MM.1S (cell line): ENCODE results near the gene SERHL2.
"Not testable (repeated sequence)": the region's sequence is repeated elsewhere in the genome, so short reads cannot be mapped to it uniquely, and the experiment has no call there.

Experiments used
- DNase-seq: peaks from one replicate; pipeline ENCODE4 v3.0.0-alpha.2; 2015
- H2AFZ ChIP-seq: fragments of 300-600 bp; sonication (generic); 2 replicates; pipeline ENCODE4 v1.6.0; 2016; ENCODE audit warnings: antibody characterized with exemption, low read length
- H3F3A ChIP-seq: fragments of 300-600 bp; sonication (generic); 2 replicates; pipeline ENCODE4 v1.6.1; 2016; ENCODE audit warnings: mild to moderate bottlenecking, antibody characterized with exemption, low read length, moderate library complexity, mixed read lengths; ENCODE audit not compliant: insufficient read depth
- H3K27ac ChIP-seq: fragments of 300-600 bp; sonication (generic); 2 replicates; pipeline ENCODE4 v1.5.1; 2016; ENCODE audit warnings: mild to moderate bottlenecking, low read length
- H3K27me3 ChIP-seq: fragments of 300-600 bp; sonication (generic); replicated peaks from 2 replicates; pipeline ENCODE4 v1.6.0; 2016; ENCODE audit warnings: low read length; ENCODE audit not compliant: insufficient read depth
- H3K36me3 ChIP-seq: fragments of 300-600 bp; sonication (generic); replicated peaks from 2 replicates; pipeline ENCODE4 v1.6.1; 2016; ENCODE audit warnings: mild to moderate bottlenecking, low read length, mixed read lengths; ENCODE audit not compliant: insufficient read depth
- H3K4me1 ChIP-seq: fragments of 300-600 bp; sonication (generic); 2 replicates; pipeline ENCODE4 v1.6.1; 2016; ENCODE audit warnings: low read length, mixed read lengths
- H3K4me2 ChIP-seq: fragments of 300-600 bp; sonication (generic); 2 replicates; pipeline ENCODE4 v1.6.0; 2016; ENCODE audit warnings: low read depth, low read length
- H3K4me3 ChIP-seq: fragments of 300-600 bp; sonication (generic); 2 replicates; pipeline ENCODE4 v1.5.1; 2016; ENCODE audit warnings: low read length, mixed read lengths
- H3K79me2 ChIP-seq: fragments of 300-600 bp; sonication (generic); 2 replicates; pipeline ENCODE4 v1.6.1; 2016; ENCODE audit warnings: mixed run types, low read length, mixed read lengths
- H3K9ac ChIP-seq: fragments of 300-600 bp; sonication (generic); 2 replicates; pipeline ENCODE4 v1.6.1; 2016; ENCODE audit warnings: low read length, mixed read lengths
- H3K9me2 ChIP-seq: fragments of 300-600 bp; sonication (generic); replicated peaks from 2 replicates; pipeline ENCODE4 v1.6.1; 2016; ENCODE audit warnings: mild to moderate bottlenecking, low read length, mixed read lengths; ENCODE audit not compliant: insufficient read depth
- H3K9me3 ChIP-seq: fragments of 300-600 bp; sonication (generic); replicated peaks from 2 replicates; pipeline ENCODE4 v1.6.1; 2016; ENCODE audit warnings: mild to moderate bottlenecking, low read length, mixed read lengths; ENCODE audit not compliant: insufficient read depth
- H4K20me1 ChIP-seq: fragments of 300-600 bp; sonication (generic); 2 replicates; pipeline ENCODE4 v1.6.1; 2016; ENCODE audit warnings: mild to moderate bottlenecking, low read length, moderate library complexity, mixed read lengths; ENCODE audit not compliant: insufficient read depth
- CTCF ChIP-seq: fragments of 300-600 bp; sonication (generic); IDR thresholded peaks from 2 replicates; pipeline ENCODE4 v1.5.1; 2016; ENCODE audit warnings: antibody characterized with exemption, low read length, mixed read lengths
- EZH2 ChIP-seq: fragments of 300-600 bp; sonication (generic); optimal IDR thresholded peaks from 2 replicates; pipeline ENCODE3; 2017; ENCODE audit warnings: low read depth, mild to moderate bottlenecking, antibody characterized with exemption, low read length, mixed read lengths
- EZH2phosphoT487 ChIP-seq: fragments of 300-600 bp; sonication (generic); IDR thresholded peaks from 2 replicates; pipeline ENCODE4 v1.6.1; 2018; ENCODE audit warnings: antibody characterized with exemption, low read length

Gene SERHL2

DNA sequence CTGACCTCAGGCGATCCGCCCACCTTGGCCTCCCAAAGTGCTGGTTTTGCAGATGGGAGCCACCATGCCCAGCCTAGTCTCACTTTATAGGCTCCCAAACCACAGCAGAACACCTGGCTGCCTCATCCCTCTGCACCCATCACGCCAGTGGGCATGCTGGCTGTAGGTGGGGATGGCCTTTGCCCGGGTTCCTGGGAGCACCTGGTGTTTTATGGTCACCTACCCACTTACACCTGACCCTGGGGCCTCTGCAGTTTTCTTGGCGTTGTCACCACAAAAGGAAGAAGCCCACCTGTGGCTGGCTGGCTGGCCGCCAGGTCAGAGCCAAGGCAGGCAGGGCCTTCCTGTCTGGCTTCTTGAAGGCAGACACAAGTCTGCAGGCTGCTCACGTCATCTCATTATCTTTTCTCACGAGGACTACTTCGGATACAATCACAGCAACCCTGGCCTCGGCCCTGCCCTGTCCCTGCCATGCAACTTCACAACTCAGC is 42.3 kb upstream of the SERHL2 start:
- Histone ChIP-seq H3K36me3 (no peaks in the 10 kb centered on the region), H3K4me3 (no peak overlapping the region), H3K9me2 (no peaks in the 10 kb centered on the region), H3K9me3 (no peaks in the 10 kb centered on the region), H4K20me1 (no peaks in the 10 kb centered on the region), H2AFZ (no peak overlapping the region), H3K27ac (no peak overlapping the region), H3K27me3 (peaks cover 14% of the 10 kb centered on the region), H3F3A (no peaks in the 10 kb centered on the region; the same call in 1 of the 2 replicates), H3K4me2 (no peak overlapping the region), H3K79me2 (peaks cover 5% of the 10 kb centered on the region), H3K9ac (no peak overlapping the region), H3K4me1 (no peaks in the 10 kb centered on the region)
- DNase-seq, result no peak
- TF ChIP-seq CTCF (no peak), EZH2 (no peak), EZH2phosphoT487 (no peak)

- peaks cover 12% of the 10 kb centered on the region for H3K27me3 ChIP-seq
- H2AFZ ChIP-seq, H3K4me1 ChIP-seq, DNase-seq, H3K9me2 ChIP-seq, H3K9me3 ChIP-seq, H4K20me1 ChIP-seq, H3K4me3 ChIP-seq, H3K27ac ChIP-seq, H3K36me3 ChIP-seq, H3K4me2 ChIP-seq, H3F3A ChIP-seq, H3K9ac ChIP-seq: not testable (repeated sequence)
- H3K79me2 ChIP-seq, result peaks cover 10% of the 10 kb centered on the region
Measured at GRCh38 chr22:42512273-42512990, 41.3 kb upstream of the SERHL2 start.

GRCh38 chr22:42514331-42514730 is 39.4 kb upstream of the SERHL2 start:
- H3F3A ChIP-seq, H4K20me1 ChIP-seq, DNase-seq, H3K36me3 ChIP-seq, H3K9me2 ChIP-seq, H3K27me3 ChIP-seq, H2AFZ ChIP-seq, H3K4me1 ChIP-seq, H3K9me3 ChIP-seq, H3K27ac ChIP-seq, H3K4me3 ChIP-seq, H3K9ac ChIP-seq, H3K4me2 ChIP-seq: not testable (repeated sequence)
- peaks cover 25% of the 10 kb centered on the region for H3K79me2 ChIP-seq

- H3K36me3 ChIP-seq, H3K27ac ChIP-seq, H3K9me2 ChIP-seq, H3F3A ChIP-seq, H3K4me1 ChIP-seq, H4K20me1 ChIP-seq, H3K4me2 ChIP-seq, H2AFZ ChIP-seq, H3K4me3 ChIP-seq, H3K9ac ChIP-seq, H3K27me3 ChIP-seq, H3K9me3 ChIP-seq, DNase-seq: not testable (repeated sequence)
- H3K79me2 ChIP-seq, result peaks cover 28% of the 10 kb centered on the region
Measured at GRCh38 chr22:42515304-42515703, 38.5 kb upstream of the SERHL2 start.

DNA sequence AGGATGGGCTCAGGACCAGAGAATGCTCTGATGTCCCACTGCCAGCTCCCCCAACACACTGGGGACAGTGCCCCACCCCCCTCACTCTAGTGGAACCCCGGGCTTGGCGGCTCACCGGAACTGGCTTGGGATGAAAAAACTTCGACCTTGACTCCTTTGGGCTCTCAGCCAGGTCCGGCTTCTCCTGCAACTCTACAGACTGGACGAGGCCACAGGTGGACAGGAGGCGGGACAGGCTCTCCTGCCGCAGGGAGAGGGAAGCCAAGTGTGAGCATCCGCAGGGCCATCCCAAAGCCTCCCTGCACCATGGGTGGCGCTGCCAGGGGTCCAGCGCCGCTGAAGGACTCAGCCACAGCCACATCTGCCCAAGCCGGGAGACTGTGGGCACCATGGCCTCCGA is 37.9 kb upstream of the SERHL2 start:
- TF ChIP-seq CTCF (no peak), EZH2phosphoT487 (no peak), EZH2 (no peak)
- no peaks in the 10 kb centered on the region for H3K9me3 ChIP-seq
- no peaks in the 10 kb centered on the region for H3K9me2 ChIP-seq
- peaks cover 3% of the 10 kb centered on the region; the same call in 1 of the 2 replicates for H3K27me3 ChIP-seq
- no peak overlapping the region for H3K4me3 ChIP-seq
- H3K9ac ChIP-seq, result no peak overlapping the region
- H3K79me2 ChIP-seq, result peaks cover 28% of the 10 kb centered on the region
- H3K4me2 ChIP-seq, result no peak overlapping the region
- H3F3A ChIP-seq, result no peaks in the 10 kb centered on the region
- no peak for DNase-seq
- no peaks in the 10 kb centered on the region for H4K20me1 ChIP-seq
- H3K27ac ChIP-seq, result no peak overlapping the region
- H2AFZ ChIP-seq, result no peak overlapping the region
- H3K36me3 ChIP-seq, result 0 out of 2 replicates have a peak, but pooled peaks cover 3% of the 10 kb centered on the region
- peaks cover 3% of the 10 kb centered on the region; the same call in 1 of the 2 replicates for H3K4me1 ChIP-seq

DNA sequence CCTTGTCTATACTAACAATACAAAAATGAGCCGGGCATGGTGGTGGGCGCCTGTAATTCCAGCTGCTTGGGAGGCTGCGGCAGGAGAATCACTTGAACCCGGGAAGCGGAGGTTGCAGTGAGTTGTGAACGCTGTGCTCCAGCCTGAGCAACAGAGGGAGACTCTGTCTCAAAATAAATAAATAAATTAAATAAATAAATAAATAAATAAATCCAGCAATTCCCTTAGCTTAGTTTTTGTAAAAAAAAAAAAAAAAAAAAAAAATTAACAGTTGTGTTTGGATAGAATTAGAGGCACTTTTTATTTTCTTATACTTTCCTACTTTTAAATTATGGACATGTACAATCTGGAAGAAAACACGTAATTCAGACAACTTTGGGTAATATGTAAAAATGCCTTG is 36.7 kb upstream of the SERHL2 start:
- H3K9me3 ChIP-seq, H3K27ac ChIP-seq, DNase-seq, H3K4me2 ChIP-seq, H3K27me3 ChIP-seq, H3K36me3 ChIP-seq, H3F3A ChIP-seq, H3K4me3 ChIP-seq, H4K20me1 ChIP-seq, H3K9ac ChIP-seq, H3K9me2 ChIP-seq, H2AFZ ChIP-seq, H3K4me1 ChIP-seq: not testable (repeated sequence)
- H3K79me2 ChIP-seq, result peaks cover 28% of the 10 kb centered on the region
